Cardiac fibroblast (primary cell): Measurements from ENCODE around the gene CTNNBIP1.
"Not testable (repeated sequence)": the region's sequence is repeated elsewhere in the genome, so short reads cannot be mapped to it uniquely, and the experiment has no call there.

Experiments used
- DNase-seq, 2 donors: peaks; one replicate each; pipeline versions ENCODE4 v3.0.0 to v3.0.0-alpha.2; 2010; ENCODE audit warnings: low read depth in 2 of 2
- H3K4me3 ChIP-seq, 2 donors: replicated peaks in 1 of 2; 1 replicate in 1 of 2; 2 replicates in 1 of 2; pipeline ENCODE4 v1.5.1; 2011; ENCODE audit warnings: low read depth in 2 of 2, low read length in 2 of 2, mild to moderate bottlenecking in 2 of 2, moderate library complexity in 1 of 2
- CTCF ChIP-seq: IDR thresholded peaks from one replicate; pipeline ENCODE4 v1.5.1; 2011; ENCODE audit warnings: low read depth, mild to moderate bottlenecking, low read length, inconsistent platforms

CTNNBIP1 gene

GRCh38 chr1:9927259-9927658, 17.2 kb upstream of the CTNNBIP1 start:
- no peak for TF ChIP-seq CTCF
- H3K4me3 ChIP-seq = no peak overlapping the region
- DNase-seq = no peak

GRCh38 chr1:9922342-9922741, 12.3 kb upstream of the CTNNBIP1 start:
- H3K4me3 ChIP-seq = no peak overlapping the region
- no peak for TF ChIP-seq CTCF
- DNase-seq = no peak

- DNase-seq = no peak
- no peak for TF ChIP-seq CTCF
- no peak overlapping the region for H3K4me3 ChIP-seq
Measured at GRCh38 chr1:9920606-9921005, 10.5 kb upstream of the CTNNBIP1 start.

- no peak for TF ChIP-seq CTCF
- no peak overlapping the region for H3K4me3 ChIP-seq
- no peak for DNase-seq
Measured at GRCh38 chr1:9917901-9918300, 7.8 kb upstream of the CTNNBIP1 start.

GRCh38 chr1:9917495-9917894, 7.4 kb upstream of the CTNNBIP1 start:
- not testable (repeated sequence) for H3K4me3 ChIP-seq, DNase-seq

- no peak for TF ChIP-seq CTCF
- DNase-seq = no peak
- H3K4me3 ChIP-seq = no peak overlapping the region
Measured at GRCh38 chr1:9916452-9916851, 6.4 kb upstream of the CTNNBIP1 start.

- no peak for DNase-seq
- H3K4me3 ChIP-seq = no peak overlapping the region
- no peak for TF ChIP-seq CTCF
Measured at GRCh38 chr1:9914610-9914937, 4.5 kb upstream of the CTNNBIP1 start.
